Upper lobe of left lung (tissue), 6 donors: ENCODE measurements around the gene KRTAP1-1. TPM values are rescaled to one million over a fixed set of nuclear protein-coding genes. Genes with fewer than 3 reads are reported as not detected.
A peak's percentile ranks its signal among the peaks of the same experiment; 100 is the strongest.
"Not testable (repeated sequence)": the region's sequence is repeated elsewhere in the genome, so short reads cannot be mapped to it uniquely, and the experiment has no call there.

Experiments used
- ATAC-seq, 2 donors: fragments of 200-7000 bp; cut with Tn5 transposase; one replicate each; pipeline ENCODE4 v1.9.1; 2022; ENCODE audit warnings: mild to moderate bottlenecking in 2 of 2, moderate library complexity in 2 of 2; ENCODE audit not compliant: low FRiP score in 2 of 2
- DNase-seq, 2 donors: peaks; one replicate each; pipeline ENCODE4 v3.0.0-alpha.2; 2019 to 2020
- H3K27ac ChIP-seq, 4 donors: fragments of 200-600 bp; sonication (generic); one replicate each; pipeline ENCODE4 v1.5.1; 2016 to 2019
- H3K27me3 ChIP-seq, 4 donors: fragments of 200-600 bp; sonication (generic); one replicate each; pipeline ENCODE4 v1.5.1; 2017 to 2019
- H3K36me3 ChIP-seq, 4 donors: fragments of 200-600 bp; sonication (generic); one replicate each; pipeline ENCODE4 v1.5.1; 2016 to 2019
- H3K4me1 ChIP-seq, 4 donors: fragments of 200-600 bp; sonication (generic); one replicate each; pipeline ENCODE4 v1.5.1; 2018 to 2019
- H3K4me3 ChIP-seq, 4 donors: fragments of 200-600 bp; sonication (generic); one replicate each; pipeline ENCODE4 v1.5.1; 2017 to 2019; ENCODE audit warnings: mild to moderate bottlenecking in 2 of 4, moderate library complexity in 1 of 4
- H3K9me3 ChIP-seq, 4 donors: fragments of 200-600 bp; sonication (generic); one replicate each; pipeline ENCODE4 v1.5.1; 2018 to 2019
- CTCF ChIP-seq, 6 experiments: fragments of 450-650 bp in 4 of 6; fragments of 200-600 bp in 2 of 6; sonication (generic) in 2 of 6; IDR thresholded peaks; one replicate each; pipeline ENCODE4 v1.5.1; 2016 to 2019; ENCODE audit warnings: antibody characterized with exemption in 6 of 6
- EP300 ChIP-seq, 4 donors: sonication (generic); formaldehyde crosslinking; IDR thresholded peaks; one replicate each; pipeline ENCODE4 v1.5.1; 2017; ENCODE audit warnings: antibody characterized with exemption in 4 of 4, control low read depth in 2 of 4
- POLR2A ChIP-seq, 4 donors: fragments of 450-650 bp; IDR thresholded peaks; one replicate each; pipeline ENCODE4 v1.5.1; 2016 to 2017; ENCODE audit warnings: antibody characterized with exemption in 4 of 4, mild to moderate bottlenecking in 2 of 4
- POLR2AphosphoS5 ChIP-seq, 2 donors: sonication (generic); formaldehyde crosslinking; IDR thresholded peaks; one replicate each; pipeline ENCODE4 v1.5.1; 2017; ENCODE audit warnings: antibody characterized with exemption in 2 of 2
- WGBS, 2 donors: methylation state at CpG; one replicate each; pipeline ENCODE4 v1.1.5; 2017 to 2018; 5-methylcytosine and 5-hydroxymethylcytosine counted together
- total RNA-seq, 6 donors: library from RNA; depleted of rRNA in 4 of 6; stranded (reverse); fragments of >200 nt in 4 of 6; gene quantifications; one replicate each; pipeline versions ENCODE4 v1.1.0 to v1.2.1, GENCODE V29; 2016 to 2021
- donor health status: DM: no; HTN: no; CAD: no; lungs with moderate emphysema.
- donor health status: DM: no; HTN: yes; CAD: no; lungs with severe emphysema.

KRTAP1-1 gene
- total RNA-seq, 6 donors from 2014 or later = not detected

- no peak for DNase-seq
- Histone ChIP-seq H3K4me3 (no peak overlapping the region), H3K27ac (no peak overlapping the region), H3K9me3 (no peaks in the 10 kb centered on the region), H3K27me3 (no peaks in the 10 kb centered on the region), H3K36me3 (no peaks in the 10 kb centered on the region), H3K4me1 (no peaks in the 10 kb centered on the region)
- WGBS, 2 donors = 87 to 97% methylated on average over 1 of the region's 1 CpG
- TF ChIP-seq CTCF (IDR thresholded peaks at IDR 0.05) (no peak), POLR2AphosphoS5 (IDR thresholded peaks at IDR 0.05) (no peak), EP300 (IDR thresholded peaks at IDR 0.05) (no peak), POLR2A (IDR thresholded peaks at IDR 0.05) (no peak)
- no peak for ATAC-seq
Observed at GRCh38 chr17:41042953-41043352, 1.7 kb upstream of the KRTAP1-1 start.

GRCh38 chr17:41037853-41038350 is 3.3 kb downstream of the KRTAP1-1 start:
- DNase-seq (no peak), ATAC-seq (no peak)
- H3K9me3 ChIP-seq = no peaks in the 10 kb centered on the region
- TF ChIP-seq POLR2AphosphoS5 (IDR thresholded peaks at IDR 0.05) (no peak), CTCF (IDR thresholded peaks at IDR 0.05) (no peak), EP300 (IDR thresholded peaks at IDR 0.05) (no peak), POLR2A (IDR thresholded peaks at IDR 0.05) (no peak)
- H3K27me3 ChIP-seq = no peaks in the 10 kb centered on the region
- WGBS, 2 donors = 75 to 82% methylated on average over 2 of the region's 2 CpGs
- no peak overlapping the region for H3K27ac ChIP-seq
- H3K4me3 ChIP-seq = no peak overlapping the region
- H3K4me1 ChIP-seq = no peaks in the 10 kb centered on the region
- no peaks in the 10 kb centered on the region for H3K36me3 ChIP-seq

GRCh38 chr17:41034346-41034935 is 6.8 kb downstream of the KRTAP1-1 start, which contains the start of gene KRTAP1-3:
KRTAP1-3 (minus strand) TSS chr17:41034874; CDS start chr17:41034821, 53 bp downstream.
- H3K9me3 ChIP-seq, ATAC-seq, H3K4me1 ChIP-seq, H3K4me3 ChIP-seq, H3K27ac ChIP-seq, H3K27me3 ChIP-seq, H3K36me3 ChIP-seq: not testable (repeated sequence)
- 88 to 89% methylated on average over 7 to 9 of the region's 10 CpGs for WGBS, 2 donors
- peak in 1 of 2 donors; percentile 61 for DNase-seq

GRCh38 chr17:41029633-41030245 is 11.5 kb downstream of the KRTAP1-1 start, which contains the start of gene KRTAP1-4:
KRTAP1-4 (minus strand) TSS chr17:41030195; CDS start chr17:41030078, 117 bp downstream.
- TF ChIP-seq POLR2A (IDR thresholded peaks at IDR 0.05) (no peak), POLR2AphosphoS5 (IDR thresholded peaks at IDR 0.05) (no peak), EP300 (IDR thresholded peaks at IDR 0.05) (no peak), CTCF (IDR thresholded peaks at IDR 0.05) (no peak)
- H3K36me3 ChIP-seq = no peaks in the 10 kb centered on the region
- H3K27me3 ChIP-seq = no peaks in the 10 kb centered on the region
- DNase-seq = peak in 1 of 2 donors; percentile 59
- H3K9me3 ChIP-seq = no peaks in the 10 kb centered on the region
- 74 to 82% methylated on average over 2 to 12 of the region's 12 CpGs for WGBS, 2 donors
- ATAC-seq = no peak
- H3K4me3 ChIP-seq = no peak within 1 kb of the TSS
- H3K4me1 ChIP-seq = no peaks in the 10 kb centered on the region
- no peak within 1 kb of the TSS for H3K27ac ChIP-seq

GRCh38 chr17:41026715-41027471 is 14.4 kb downstream of the KRTAP1-1 start, which contains the start of gene KRTAP1-5:
KRTAP1-5 (minus strand) TSS chr17:41027208; CDS start chr17:41027155, 53 bp downstream.
- no peak for ATAC-seq
- WGBS, 2 donors = 74 to 78% methylated on average over 5 to 8 of the region's 9 CpGs

More at GRCh38 chr17:41026715-41027471, 14.4 kb downstream of the KRTAP1-1 start, which contains the start of gene KRTAP1-5:
- no peaks in the 10 kb centered on the region for H3K4me1 ChIP-seq
- TF ChIP-seq POLR2AphosphoS5 (IDR thresholded peaks at IDR 0.05) (no peak), POLR2A (IDR thresholded peaks at IDR 0.05) (no peak), EP300 (IDR thresholded peaks at IDR 0.05) (no peak), CTCF (IDR thresholded peaks at IDR 0.05) (no peak)
- H3K27ac ChIP-seq = no peak within 1 kb of the TSS
- no peaks in the 10 kb centered on the region for H3K9me3 ChIP-seq
- no peaks in the 10 kb centered on the region for H3K36me3 ChIP-seq
- H3K27me3 ChIP-seq = no peaks in the 10 kb centered on the region
- no peak within 1 kb of the TSS for H3K4me3 ChIP-seq
- DNase-seq = peak in 1 of 2 donors; percentile 36
